LHCN-M2 (cell line): ENCODE results near the gene RAB10. TPM values are rescaled to one million over a fixed set of nuclear protein-coding genes. Genes with fewer than 3 reads are reported as not detected.

Experiments
- DNase-seq: peaks from one replicate; pipeline ENCODE4 v3.0.0-alpha.2; 2012; ENCODE audit warnings: low read depth
- total RNA-seq: library from RNA; depleted of rRNA; stranded (reverse); fragments of >200 nt; gene quantifications from 2 replicates; pipeline ENCODE4 v1.2.3, GENCODE V29; 2014; rRNA removed

Gene RAB10
- total RNA-seq, 1 experiment from 2014 or later = 124 TPM

- peak; percentile 11 for DNase-seq
Measured at GRCh38 chr2:26178746-26179436, 145.0 kb downstream of the RAB10 start.

- DNase-seq = no peak
Measured at GRCh38 chr2:26179446-26179913, 145.6 kb downstream of the RAB10 start.

GRCh38 chr2:26182441-26182840 lies 148.6 kb downstream of the RAB10 start:
- DNase-seq = no peak

GRCh38 chr2:26182887-26183630 lies 149.2 kb downstream of the RAB10 start:
- no peak for DNase-seq

GRCh38 chr2:26184121-26184520 lies 150.2 kb downstream of the RAB10 start:
- no peak for DNase-seq

- peak; percentile 73 for DNase-seq
Measured at GRCh38 chr2:26184555-26185303, 150.8 kb downstream of the RAB10 start.

GRCh38 chr2:26185304-26185928 lies 151.5 kb downstream of the RAB10 start:
- DNase-seq = no peak

- DNase-seq = peak; percentile 13
Measured at GRCh38 chr2:26185954-26186770, 152.3 kb downstream of the RAB10 start.

Other genes with a start within 250 kb of the RAB10 start
- gene ASXL2, start 155.6 kb upstream of the RAB10 start, total RNA-seq = 8.7 and 13.7 TPM in 2 replicates
- 9.0 and 9.3 TPM in 2 replicates for gene KIF3C, start 51.6 kb upstream of the RAB10 start, total RNA-seq
- gene GAREM2, start 139.0 kb downstream of the RAB10 start, total RNA-seq = 1.2 and 1.3 TPM in 2 replicates
- gene HADHA, start 210.5 kb downstream of the RAB10 start, total RNA-seq = 122 and 127 TPM in 2 replicates
- 114 and 118 TPM in 2 replicates for gene HADHB, start 210.9 kb downstream of the RAB10 start, total RNA-seq